Measurements from ENCODE around the gene CEP44.

The CEP44 gene

GRCh38 chr4:174307694-174308093 lies 24.0 kb downstream of the CEP44 start:
- H3K27ac ChIP-seq (ENCODE audit: poor library complexity, severe bottlenecking) = no peak overlapping the region
- TF ChIP-seq CTCF (IDR thresholded peaks at IDR 0.05; ENCODE audit: poor library complexity, severe bottlenecking) = no peak
- H3K36me3 ChIP-seq (ENCODE audit: low read depth) = peaks cover 54% of the 10 kb centered on the region
- H3K4me1 ChIP-seq (ENCODE audit: insufficient read depth, poor library complexity, severe bottlenecking) = no peaks in the 10 kb centered on the region
- H3K9me3 ChIP-seq (ENCODE audit: severe bottlenecking) = no peaks in the 10 kb centered on the region
- no peaks in the 10 kb centered on the region for H3K27me3 ChIP-seq (ENCODE audit: insufficient read depth, poor library complexity, severe bottlenecking)
- DNase-seq (ENCODE audit: low spot score) = no peak
- ATAC-seq (ENCODE audit: low read depth) = no peak
- no peak overlapping the region for H3K4me3 ChIP-seq (ENCODE audit: severe bottlenecking)

GRCh38 chr4:174312993-174313392 lies 29.3 kb downstream of the CEP44 start:
- Histone ChIP-seq H3K9me3 (ENCODE audit: severe bottlenecking) (no peaks in the 10 kb centered on the region), H3K27me3 (ENCODE audit: insufficient read depth, poor library complexity, severe bottlenecking) (no peaks in the 10 kb centered on the region), H3K27ac (ENCODE audit: poor library complexity, severe bottlenecking) (no peak overlapping the region), H3K4me1 (ENCODE audit: insufficient read depth, poor library complexity, severe bottlenecking) (peaks cover 22% of the 10 kb centered on the region), H3K36me3 (ENCODE audit: low read depth) (peaks cover 42% of the 10 kb centered on the region), H3K4me3 (ENCODE audit: severe bottlenecking) (no peak overlapping the region)
- TF ChIP-seq CTCF (IDR thresholded peaks at IDR 0.05; ENCODE audit: poor library complexity, severe bottlenecking) = no peak
- ATAC-seq (ENCODE audit: low read depth) (no peak), DNase-seq (ENCODE audit: low spot score) (no peak)

- H3K36me3 ChIP-seq (ENCODE audit: low read depth) = peaks cover 48% of the 10 kb centered on the region
- no peak for DNase-seq (ENCODE audit: low spot score)
- H3K27ac ChIP-seq (ENCODE audit: poor library complexity, severe bottlenecking) = no peak overlapping the region
- ATAC-seq (ENCODE audit: low read depth) = no peak
- H3K9me3 ChIP-seq (ENCODE audit: severe bottlenecking) = no peaks in the 10 kb centered on the region
- H3K4me1 ChIP-seq (ENCODE audit: insufficient read depth, poor library complexity, severe bottlenecking) = peaks cover 22% of the 10 kb centered on the region
- H3K4me3 ChIP-seq (ENCODE audit: severe bottlenecking) = no peak overlapping the region
- TF ChIP-seq CTCF (IDR thresholded peaks at IDR 0.05; ENCODE audit: poor library complexity, severe bottlenecking) = no peak
- no peaks in the 10 kb centered on the region for H3K27me3 ChIP-seq (ENCODE audit: insufficient read depth, poor library complexity, severe bottlenecking)
Observed at GRCh38 chr4:174314274-174314673, 30.6 kb downstream of the CEP44 start.

- no peak for TF ChIP-seq CTCF (IDR thresholded peaks at IDR 0.05; ENCODE audit: poor library complexity, severe bottlenecking)
- peaks cover 51% of the 10 kb centered on the region for H3K36me3 ChIP-seq (ENCODE audit: low read depth)
Observed at GRCh38 chr4:174314770-174315169, 31.1 kb downstream of the CEP44 start.

GRCh38 chr4:174316546-174316945 lies 32.8 kb downstream of the CEP44 start:
- Histone ChIP-seq H3K27ac (ENCODE audit: poor library complexity, severe bottlenecking) (peak overlapping the region; percentile 9), H3K4me3 (ENCODE audit: severe bottlenecking) (no peak overlapping the region), H3K4me1 (ENCODE audit: insufficient read depth, poor library complexity, severe bottlenecking) (peaks cover 22% of the 10 kb centered on the region), H3K9me3 (ENCODE audit: severe bottlenecking) (no peaks in the 10 kb centered on the region), H3K27me3 (ENCODE audit: insufficient read depth, poor library complexity, severe bottlenecking) (no peaks in the 10 kb centered on the region), H3K36me3 (ENCODE audit: low read depth) (peaks cover 37% of the 10 kb centered on the region)
- 0 out of 3 replicates have a peak, but pooled peaks have one; percentile 45 for ATAC-seq (ENCODE audit: low read depth)
- no peak for TF ChIP-seq CTCF (IDR thresholded peaks at IDR 0.05; ENCODE audit: poor library complexity, severe bottlenecking)
- no peak for DNase-seq (ENCODE audit: low spot score)

More at GRCh38 chr4:174314770-174315169, 31.1 kb downstream of the CEP44 start:
- DNase-seq (ENCODE audit: low spot score) = no peak
- no peak overlapping the region for H3K27ac ChIP-seq (ENCODE audit: poor library complexity, severe bottlenecking)
- no peak overlapping the region for H3K4me3 ChIP-seq (ENCODE audit: severe bottlenecking)
- peaks cover 22% of the 10 kb centered on the region for H3K4me1 ChIP-seq (ENCODE audit: insufficient read depth, poor library complexity, severe bottlenecking)
- ATAC-seq (ENCODE audit: low read depth) = peak; percentile 63
- no peaks in the 10 kb centered on the region for H3K27me3 ChIP-seq (ENCODE audit: insufficient read depth, poor library complexity, severe bottlenecking)
- no peaks in the 10 kb centered on the region for H3K9me3 ChIP-seq (ENCODE audit: severe bottlenecking)

Measured in RWPE2 (cell line).